Measurements from ENCODE around the gene ZNF335. TPM values are rescaled to one million over a fixed set of nuclear protein-coding genes. Genes with fewer than 3 reads are reported as not detected.

Gene ZNF335
- total and polyA plus RNA-seq, 2 of the 13 experiments (the other 11 are each of a cell fraction or from before 2014, with no cell fraction given), result 9.7 to 13.7 TPM

GRCh38 chr20:45909817-45910669 is 62.0 kb downstream of the ZNF335 start (continued):
- TF ChIP-seq BCL3 (CRISPR knock-in tag; IDR thresholded peaks at IDR 0.05) (peak; percentile 20; the same call in 1 of the 2 replicates), HNF4A (CRISPR knock-in tag; IDR thresholded peaks at IDR 0.05) (peak; percentile 66), ZFX (CRISPR knock-in tag; IDR thresholded peaks at IDR 0.05; ENCODE audit: low read depth) (peak; percentile 31), FOXP4 (CRISPR knock-in tag; IDR thresholded peaks at IDR 0.05) (peak; percentile 78), YEATS2 (CRISPR knock-in tag; IDR thresholded peaks at IDR 0.05; ENCODE audit: borderline replicate concordance) (0 out of 2 replicates have a peak, but pooled peaks have one; percentile 7), ZSCAN31 (CRISPR knock-in tag; IDR thresholded peaks at IDR 0.05; ENCODE audit: low read depth) (peak; percentile 53; the same call in 1 of the 2 replicates), ZFP36L1 (CRISPR knock-in tag; IDR thresholded peaks at IDR 0.05) (peak; percentile 58), NR2F6 (IDR thresholded peaks at IDR 0.05) (peak; percentile 95), NR2F6 (CRISPR knock-in tag; IDR thresholded peaks at IDR 0.05) (peak; percentile 93), PHF21A (CRISPR knock-in tag; IDR thresholded peaks at IDR 0.05) (0 out of 2 replicates have a peak, but pooled peaks have one; percentile 37), KAT8 (CRISPR knock-in tag; IDR thresholded peaks at IDR 0.05) (peak; percentile 22; the same call in 1 of the 2 replicates), ZNF557 (CRISPR knock-in tag; IDR thresholded peaks at IDR 0.05) (0 out of 2 replicates have a peak, but pooled peaks have one; percentile 35), FOXA1 (IDR thresholded peaks at IDR 0.05) (no peak), FOXA1 (CRISPR knock-in tag; IDR thresholded peaks at IDR 0.05) (0 out of 2 replicates have a peak, but pooled peaks have one; percentile 10), GZF1 (CRISPR knock-in tag; IDR thresholded peaks at IDR 0.05) (peak; percentile 69; the same call in 1 of the 2 replicates)
- TF ChIP-seq, protein P1, sequence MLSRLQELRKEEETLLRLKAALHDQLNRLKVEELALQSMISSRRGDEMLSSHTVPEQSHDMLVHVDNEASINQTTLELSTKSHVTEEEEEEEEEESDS (CRISPR knock-in tag; IDR thresholded peaks at IDR 0.05; ENCODE audit: borderline replicate concordance), result no peak
- TF ChIP-seq, protein P2, sequence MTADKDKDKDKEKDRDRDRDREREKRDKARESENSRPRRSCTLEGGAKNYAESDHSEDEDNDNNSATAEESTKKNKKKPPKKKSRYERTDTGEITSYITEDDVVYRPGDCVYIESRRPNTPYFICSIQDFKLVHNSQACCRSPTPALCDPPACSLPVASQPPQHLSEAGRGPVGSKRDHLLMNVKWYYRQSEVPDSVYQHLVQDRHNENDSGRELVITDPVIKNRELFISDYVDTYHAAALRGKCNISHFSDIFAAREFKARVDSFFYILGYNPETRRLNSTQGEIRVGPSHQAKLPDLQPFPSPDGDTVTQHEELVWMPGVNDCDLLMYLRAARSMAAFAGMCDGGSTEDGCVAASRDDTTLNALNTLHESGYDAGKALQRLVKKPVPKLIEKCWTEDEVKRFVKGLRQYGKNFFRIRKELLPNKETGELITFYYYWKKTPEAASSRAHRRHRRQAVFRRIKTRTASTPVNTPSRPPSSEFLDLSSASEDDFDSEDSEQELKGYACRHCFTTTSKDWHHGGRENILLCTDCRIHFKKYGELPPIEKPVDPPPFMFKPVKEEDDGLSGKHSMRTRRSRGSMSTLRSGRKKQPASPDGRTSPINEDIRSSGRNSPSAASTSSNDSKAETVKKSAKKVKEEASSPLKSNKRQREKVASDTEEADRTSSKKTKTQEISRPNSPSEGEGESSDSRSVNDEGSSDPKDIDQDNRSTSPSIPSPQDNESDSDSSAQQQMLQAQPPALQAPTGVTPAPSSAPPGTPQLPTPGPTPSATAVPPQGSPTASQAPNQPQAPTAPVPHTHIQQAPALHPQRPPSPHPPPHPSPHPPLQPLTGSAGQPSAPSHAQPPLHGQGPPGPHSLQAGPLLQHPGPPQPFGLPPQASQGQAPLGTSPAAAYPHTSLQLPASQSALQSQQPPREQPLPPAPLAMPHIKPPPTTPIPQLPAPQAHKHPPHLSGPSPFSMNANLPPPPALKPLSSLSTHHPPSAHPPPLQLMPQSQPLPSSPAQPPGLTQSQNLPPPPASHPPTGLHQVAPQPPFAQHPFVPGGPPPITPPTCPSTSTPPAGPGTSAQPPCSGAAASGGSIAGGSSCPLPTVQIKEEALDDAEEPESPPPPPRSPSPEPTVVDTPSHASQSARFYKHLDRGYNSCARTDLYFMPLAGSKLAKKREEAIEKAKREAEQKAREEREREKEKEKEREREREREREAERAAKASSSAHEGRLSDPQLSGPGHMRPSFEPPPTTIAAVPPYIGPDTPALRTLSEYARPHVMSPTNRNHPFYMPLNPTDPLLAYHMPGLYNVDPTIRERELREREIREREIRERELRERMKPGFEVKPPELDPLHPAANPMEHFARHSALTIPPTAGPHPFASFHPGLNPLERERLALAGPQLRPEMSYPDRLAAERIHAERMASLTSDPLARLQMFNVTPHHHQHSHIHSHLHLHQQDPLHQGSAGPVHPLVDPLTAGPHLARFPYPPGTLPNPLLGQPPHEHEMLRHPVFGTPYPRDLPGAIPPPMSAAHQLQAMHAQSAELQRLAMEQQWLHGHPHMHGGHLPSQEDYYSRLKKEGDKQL (CRISPR knock-in tag; IDR thresholded peaks at IDR 0.05; ENCODE audit: low read depth), result no peak
- TF ChIP-seq, protein P3, sequence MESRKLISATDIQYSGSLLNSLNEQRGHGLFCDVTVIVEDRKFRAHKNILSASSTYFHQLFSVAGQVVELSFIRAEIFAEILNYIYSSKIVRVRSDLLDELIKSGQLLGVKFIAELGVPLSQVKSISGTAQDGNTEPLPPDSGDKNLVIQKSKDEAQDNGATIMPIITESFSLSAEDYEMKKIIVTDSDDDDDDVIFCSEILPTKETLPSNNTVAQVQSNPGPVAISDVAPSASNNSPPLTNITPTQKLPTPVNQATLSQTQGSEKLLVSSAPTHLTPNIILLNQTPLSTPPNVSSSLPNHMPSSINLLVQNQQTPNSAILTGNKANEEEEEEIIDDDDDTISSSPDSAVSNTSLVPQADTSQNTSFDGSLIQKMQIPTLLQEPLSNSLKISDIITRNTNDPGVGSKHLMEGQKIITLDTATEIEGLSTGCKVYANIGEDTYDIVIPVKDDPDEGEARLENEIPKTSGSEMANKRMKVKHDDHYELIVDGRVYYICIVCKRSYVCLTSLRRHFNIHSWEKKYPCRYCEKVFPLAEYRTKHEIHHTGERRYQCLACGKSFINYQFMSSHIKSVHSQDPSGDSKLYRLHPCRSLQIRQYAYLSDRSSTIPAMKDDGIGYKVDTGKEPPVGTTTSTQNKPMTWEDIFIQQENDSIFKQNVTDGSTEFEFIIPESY (CRISPR knock-in tag; IDR thresholded peaks at IDR 0.05), result no peak

Measured in HepG2 (cell line).